Mesodermal cell (in vitro differentiated cells): ENCODE data around the gene FAM78A.

ENCODE experiments used
- H3K27ac ChIP-seq: 2 replicates; pipeline ENCODE4 v1.7.0; 2013; ENCODE audit warnings: mild to moderate bottlenecking, low read depth, low read length, moderate library complexity; ENCODE audit not compliant: severe bottlenecking
- H3K36me3 ChIP-seq: 2 replicates; pipeline ENCODE4 v1.7.1; 2013; ENCODE audit warnings: mild to moderate bottlenecking, low read length, moderate library complexity; ENCODE audit not compliant: control insufficient read depth, insufficient read depth
- H3K4me1 ChIP-seq: one replicate; pipeline ENCODE4 v1.7.1; 2013; ENCODE audit warnings: mild to moderate bottlenecking, low read length; ENCODE audit not compliant: insufficient read depth, control insufficient read depth, poor library complexity, severe bottlenecking
- H3K4me3 ChIP-seq: 2 replicates; pipeline ENCODE4 v1.7.0; 2013; ENCODE audit warnings: low read length, control low read depth, mild to moderate bottlenecking; ENCODE audit not compliant: insufficient read depth, poor library complexity, severe bottlenecking; ENCODE audit errors: extremely low read depth
- H3K9me3 ChIP-seq: 2 replicates; pipeline ENCODE4 v1.7.1; 2013; ENCODE audit warnings: mild to moderate bottlenecking, low read length, moderate library complexity; ENCODE audit not compliant: control insufficient read depth
- WGBS, 2 experiments: methylation state at CpG; one replicate each; pipeline ENCODE4 v1.1.5; 2013; ENCODE audit warnings: missing lambda C conversion rate in 2 of 2; ENCODE audit not compliant: insufficient coverage in 2 of 2; 5-methylcytosine and 5-hydroxymethylcytosine counted together

FAM78A gene

DNA sequence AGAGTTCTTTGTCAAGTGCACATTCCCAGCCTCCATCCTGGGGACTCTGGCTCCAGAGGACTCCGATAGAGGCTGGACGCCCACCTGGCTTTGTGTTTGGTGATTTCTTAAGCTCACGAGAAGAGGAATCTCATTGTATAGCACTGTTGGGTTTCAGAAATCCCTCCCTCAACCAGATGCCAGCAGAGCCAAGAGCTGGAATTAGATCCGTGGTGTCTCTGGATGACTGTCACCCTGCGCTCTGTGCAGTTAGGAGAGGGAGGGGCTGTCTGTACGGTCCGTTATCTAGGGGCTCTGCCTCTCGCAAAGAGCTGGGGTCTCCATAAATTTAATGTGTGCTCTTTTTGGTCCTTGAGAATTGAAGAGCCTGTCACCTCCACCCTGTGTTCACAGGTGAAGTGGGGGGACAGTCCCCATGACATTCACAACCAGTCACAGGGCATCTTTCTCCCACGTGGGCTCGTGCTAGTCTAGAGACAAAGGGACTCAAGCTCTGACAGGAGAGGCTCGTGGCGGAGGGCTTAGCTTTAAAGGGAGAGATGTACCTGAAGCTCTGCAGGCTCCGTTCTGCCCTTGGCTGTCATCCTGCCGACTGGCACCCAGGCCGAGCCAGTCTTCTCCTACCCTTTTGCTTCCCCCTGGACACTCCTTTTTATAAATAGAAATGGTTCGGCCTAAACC, 41.4 kb downstream of the FAM78A start:
- no peak overlapping the region for H3K27ac ChIP-seq
- WGBS, 2 experiments = 95 to 100% methylated on average over 8 to 9 of the region's 16 CpGs
- no peaks in the 10 kb centered on the region for H3K9me3 ChIP-seq
- no peak overlapping the region for H3K4me3 ChIP-seq
- H3K4me1 ChIP-seq = peaks cover 20% of the 10 kb centered on the region
- peaks cover 49% of the 10 kb centered on the region for H3K36me3 ChIP-seq

DNA sequence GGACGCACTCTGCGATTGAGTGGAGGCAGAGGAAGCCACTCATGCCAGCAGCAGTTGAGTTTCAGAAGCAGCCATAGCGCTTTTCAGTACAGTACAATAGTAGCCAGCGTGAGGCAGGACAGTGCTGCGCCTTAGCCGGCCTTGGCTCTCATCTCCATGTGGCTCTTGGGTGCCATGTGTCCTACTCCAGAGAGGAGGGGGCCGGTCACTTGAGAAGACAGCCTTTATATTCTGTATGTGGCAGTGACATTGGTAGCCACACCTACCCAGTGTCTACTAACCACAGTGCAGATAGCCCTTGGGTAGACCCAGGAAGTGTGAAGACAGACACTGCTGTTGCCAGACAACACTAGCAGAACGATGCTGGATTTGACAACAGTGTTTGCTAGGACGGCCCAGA, 42.3 kb downstream of the FAM78A start:
- H3K4me3 ChIP-seq = no peak overlapping the region
- H3K27ac ChIP-seq = no peak overlapping the region
- no peaks in the 10 kb centered on the region for H3K9me3 ChIP-seq
- H3K4me1 ChIP-seq = peaks cover 14% of the 10 kb centered on the region
- WGBS, 2 experiments = 96% methylated on average over 8 of the region's 9 CpGs
- peaks cover 59% of the 10 kb centered on the region for H3K36me3 ChIP-seq

DNA sequence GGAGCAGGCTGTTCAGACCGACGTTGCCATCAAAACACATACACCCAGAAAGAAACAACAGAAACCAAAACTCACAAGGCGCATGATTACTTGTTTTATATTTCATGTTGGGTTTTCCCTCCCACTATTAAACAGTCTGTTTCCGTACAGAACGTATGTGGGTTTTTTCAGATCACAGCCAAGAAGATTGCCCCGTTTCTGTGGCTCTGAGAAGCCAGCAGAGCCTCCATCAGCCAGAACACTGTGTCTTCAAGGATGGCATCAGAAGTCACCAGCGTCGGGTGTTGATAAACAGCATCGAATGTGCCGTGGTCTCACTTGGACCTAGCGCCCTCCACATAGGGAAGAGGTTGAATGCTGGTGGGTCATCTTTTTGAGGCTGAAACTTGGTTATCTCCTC, 42.8 kb downstream of the FAM78A start:
- H3K36me3 ChIP-seq = peaks cover 63% of the 10 kb centered on the region
- peaks cover 10% of the 10 kb centered on the region for H3K4me1 ChIP-seq
- 95 to 98% methylated on average over 9 to 11 of the region's 11 CpGs for WGBS, 2 experiments
- no peak overlapping the region for H3K27ac ChIP-seq
- no peaks in the 10 kb centered on the region for H3K9me3 ChIP-seq
- no peak overlapping the region for H3K4me3 ChIP-seq

DNA sequence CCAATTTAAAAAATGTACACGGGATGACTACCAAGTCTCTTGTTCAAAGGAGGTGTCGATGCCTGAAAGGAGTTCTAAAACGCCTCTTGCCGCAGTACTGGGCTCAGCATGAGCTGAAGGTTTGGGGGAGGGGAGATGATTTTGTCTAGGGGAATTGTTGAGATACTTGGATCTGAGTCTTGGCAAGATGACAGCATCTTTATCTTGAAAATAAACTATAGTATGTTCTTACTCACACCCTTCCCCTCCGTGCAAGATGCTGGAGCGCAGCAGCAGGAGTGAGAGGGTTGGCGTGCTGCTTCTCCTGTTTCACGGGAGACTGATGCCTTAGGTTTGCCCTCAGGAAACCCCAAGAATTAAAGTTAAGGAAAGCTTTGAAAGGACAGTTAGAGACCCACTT, 47.3 kb downstream of the FAM78A start:
- 91 to 96% methylated on average over 5 to 7 of the region's 8 CpGs for WGBS, 2 experiments
- H3K36me3 ChIP-seq = peaks cover 70% of the 10 kb centered on the region
- H3K4me1 ChIP-seq = no peaks in the 10 kb centered on the region
- H3K4me3 ChIP-seq = no peak overlapping the region
- no peak overlapping the region for H3K27ac ChIP-seq
- H3K9me3 ChIP-seq = no peaks in the 10 kb centered on the region

GRCh38 chr9:131227959-131228460, 48.3 kb downstream of the FAM78A start:
- H3K27ac ChIP-seq = no peak overlapping the region
- 85 to 87% methylated on average over 7 to 8 of the region's 9 CpGs for WGBS, 2 experiments

GRCh38 chr9:131227112-131227958, 49.0 kb downstream of the FAM78A start:
- 87 to 91% methylated on average over 6 to 8 of the region's 9 CpGs for WGBS, 2 experiments
- H3K9me3 ChIP-seq = no peaks in the 10 kb centered on the region
- peaks cover 64% of the 10 kb centered on the region for H3K36me3 ChIP-seq
- H3K4me3 ChIP-seq = no peak overlapping the region
- no peaks in the 10 kb centered on the region for H3K4me1 ChIP-seq
- no peak overlapping the region for H3K27ac ChIP-seq

More at GRCh38 chr9:131227959-131228460, 48.3 kb downstream of the FAM78A start:
- H3K4me1 ChIP-seq = no peaks in the 10 kb centered on the region
- H3K4me3 ChIP-seq = no peak overlapping the region
- no peaks in the 10 kb centered on the region for H3K9me3 ChIP-seq
- H3K36me3 ChIP-seq = peaks cover 65% of the 10 kb centered on the region

DNA sequence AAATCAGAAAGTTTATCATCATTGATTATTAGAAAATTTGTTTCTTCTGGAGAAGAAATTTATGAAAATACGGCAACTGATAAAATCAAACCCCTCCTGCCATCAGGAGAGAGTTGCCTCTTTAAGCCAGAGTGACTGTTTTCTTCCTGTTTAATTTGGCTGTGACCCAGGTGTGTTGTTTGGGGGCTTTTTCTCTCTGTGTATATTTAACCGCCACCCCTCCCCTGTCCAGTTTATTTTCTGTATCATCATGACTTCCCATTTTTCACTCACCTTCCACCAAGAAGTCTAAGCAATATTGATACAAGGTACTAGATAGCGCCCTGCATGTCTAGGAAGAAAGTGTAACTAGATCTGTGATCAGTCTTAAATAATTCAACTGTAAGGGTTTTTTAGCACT, 50.1 kb downstream of the FAM78A start:
- Histone ChIP-seq H3K4me3 (no peak overlapping the region), H3K27ac (no peak overlapping the region), H3K36me3 (peaks cover 56% of the 10 kb centered on the region), H3K4me1 (no peaks in the 10 kb centered on the region), H3K9me3 (no peaks in the 10 kb centered on the region)
- WGBS, 2 experiments = no CpG with 5 or more reads among the region's 3 CpGs

DNA sequence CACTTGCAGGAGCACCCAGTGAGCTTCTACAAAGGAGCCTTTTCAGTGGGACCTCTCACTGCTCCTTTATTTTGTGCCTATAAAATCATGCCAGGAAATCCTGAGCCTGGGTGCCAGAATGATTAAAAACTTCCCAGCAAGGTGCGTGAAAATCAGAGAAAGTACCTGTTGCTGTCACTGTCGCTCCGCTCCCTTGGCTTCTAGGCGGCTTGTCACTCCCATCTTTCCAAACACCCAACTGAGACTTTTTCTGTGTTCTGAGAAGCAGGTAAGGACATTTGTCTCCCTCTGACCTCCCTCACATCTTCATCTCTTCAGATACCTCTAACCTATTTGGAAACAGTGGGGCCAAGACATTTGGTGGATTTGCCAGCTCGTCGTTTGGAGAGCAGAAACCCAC, 53.9 kb downstream of the FAM78A start:
- H3K9me3 ChIP-seq = no peaks in the 10 kb centered on the region
- H3K27ac ChIP-seq = no peak overlapping the region
- no peaks in the 10 kb centered on the region for H3K4me1 ChIP-seq
- H3K36me3 ChIP-seq = peaks cover 47% of the 10 kb centered on the region
- 98 to 100% methylated on average over 4 to 6 of the region's 6 CpGs for WGBS, 2 experiments
- no peak overlapping the region for H3K4me3 ChIP-seq

DNA sequence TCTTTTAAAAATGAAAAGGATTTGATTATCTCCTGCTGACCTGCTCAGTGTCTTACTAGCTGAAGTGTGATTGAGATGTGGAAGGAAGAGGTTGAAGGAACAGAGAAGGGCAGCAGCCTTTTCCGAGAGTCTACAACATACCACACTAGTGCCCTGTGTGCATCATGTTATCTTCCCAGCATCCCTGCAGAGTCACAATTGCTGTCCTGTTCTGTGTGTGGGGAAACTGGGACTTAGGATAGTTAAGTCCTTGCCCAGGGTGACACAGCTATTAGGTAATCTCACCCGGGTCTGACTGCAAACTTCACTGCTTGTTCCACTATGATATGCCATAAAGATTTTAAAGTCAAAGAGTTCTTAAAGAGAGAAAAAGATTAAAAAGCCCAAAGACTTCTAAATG, 55.8 kb downstream of the FAM78A start:
- H3K36me3 ChIP-seq = peaks cover 42% of the 10 kb centered on the region
- 86 to 100% methylated on average over 1 of the region's 2 CpGs for WGBS, 2 experiments

GRCh38 chr9:131218370-131218769, 57.9 kb downstream of the FAM78A start:
- H3K36me3 ChIP-seq = peaks cover 56% of the 10 kb centered on the region

More for the DNA sequence above, 55.8 kb downstream of the FAM78A start:
- no peaks in the 10 kb centered on the region for H3K9me3 ChIP-seq
- no peak overlapping the region for H3K27ac ChIP-seq
- H3K4me3 ChIP-seq = no peak overlapping the region
- H3K4me1 ChIP-seq = no peaks in the 10 kb centered on the region

More at GRCh38 chr9:131218370-131218769, 57.9 kb downstream of the FAM78A start:
- 75 to 100% methylated on average over 3 to 4 of the region's 5 CpGs for WGBS, 2 experiments
- H3K4me3 ChIP-seq = no peak overlapping the region
- no peaks in the 10 kb centered on the region for H3K9me3 ChIP-seq
- no peak overlapping the region for H3K27ac ChIP-seq
- no peaks in the 10 kb centered on the region for H3K4me1 ChIP-seq
